Upper lobe of left lung (tissue), 4 donors: ENCODE measurements around the gene PDXP.

ENCODE experiments used
- CTCF ChIP-seq, 6 experiments: fragments of 450-650 bp in 4 of 6; fragments of 200-600 bp in 2 of 6; sonication (generic) in 2 of 6; IDR thresholded peaks; one replicate each; pipeline ENCODE4 v1.5.1; 2016 to 2019; ENCODE audit warnings: antibody characterized with exemption in 6 of 6
- POLR2A ChIP-seq, 4 donors: fragments of 450-650 bp; IDR thresholded peaks; one replicate each; pipeline ENCODE4 v1.5.1; 2016 to 2017; ENCODE audit warnings: antibody characterized with exemption in 4 of 4, mild to moderate bottlenecking in 2 of 4
- POLR2AphosphoS5 ChIP-seq, 2 donors: sonication (generic); formaldehyde crosslinking; IDR thresholded peaks; one replicate each; pipeline ENCODE4 v1.5.1; 2017; ENCODE audit warnings: antibody characterized with exemption in 2 of 2

- TF ChIP-seq POLR2AphosphoS5 (IDR thresholded peaks at IDR 0.05) (no peak), CTCF (IDR thresholded peaks at IDR 0.05) (no peak), POLR2A (IDR thresholded peaks at IDR 0.05) (no peak)
Observed at GRCh38 chr22:37697538-37697835, 39.0 kb downstream of the PDXP start.
